Lung microvascular endothelial cell (primary cell): ENCODE results near the gene CCL4. TPM values are rescaled to one million over a fixed set of nuclear protein-coding genes. Genes with fewer than 3 reads are reported as not detected.
"Not testable (repeated sequence)": the region's sequence is repeated elsewhere in the genome, so short reads cannot be mapped to it uniquely, and the experiment has no call there.

Experiments
- DNase-seq, 2 donors: peaks; one replicate each; pipeline versions ENCODE4 v3.0.0 to v3.0.0-alpha.2; 2010; ENCODE audit warnings: low read depth in 2 of 2
- total RNA-seq: library from RNA; depleted of rRNA; stranded (reverse); fragments of >200 nt; gene quantifications from 2 replicates; pipeline ENCODE4 v1.2.1, GENCODE V29; 2014

CCL4 gene
- total RNA-seq, 1 donor from 2014 or later = not detected

DNA sequence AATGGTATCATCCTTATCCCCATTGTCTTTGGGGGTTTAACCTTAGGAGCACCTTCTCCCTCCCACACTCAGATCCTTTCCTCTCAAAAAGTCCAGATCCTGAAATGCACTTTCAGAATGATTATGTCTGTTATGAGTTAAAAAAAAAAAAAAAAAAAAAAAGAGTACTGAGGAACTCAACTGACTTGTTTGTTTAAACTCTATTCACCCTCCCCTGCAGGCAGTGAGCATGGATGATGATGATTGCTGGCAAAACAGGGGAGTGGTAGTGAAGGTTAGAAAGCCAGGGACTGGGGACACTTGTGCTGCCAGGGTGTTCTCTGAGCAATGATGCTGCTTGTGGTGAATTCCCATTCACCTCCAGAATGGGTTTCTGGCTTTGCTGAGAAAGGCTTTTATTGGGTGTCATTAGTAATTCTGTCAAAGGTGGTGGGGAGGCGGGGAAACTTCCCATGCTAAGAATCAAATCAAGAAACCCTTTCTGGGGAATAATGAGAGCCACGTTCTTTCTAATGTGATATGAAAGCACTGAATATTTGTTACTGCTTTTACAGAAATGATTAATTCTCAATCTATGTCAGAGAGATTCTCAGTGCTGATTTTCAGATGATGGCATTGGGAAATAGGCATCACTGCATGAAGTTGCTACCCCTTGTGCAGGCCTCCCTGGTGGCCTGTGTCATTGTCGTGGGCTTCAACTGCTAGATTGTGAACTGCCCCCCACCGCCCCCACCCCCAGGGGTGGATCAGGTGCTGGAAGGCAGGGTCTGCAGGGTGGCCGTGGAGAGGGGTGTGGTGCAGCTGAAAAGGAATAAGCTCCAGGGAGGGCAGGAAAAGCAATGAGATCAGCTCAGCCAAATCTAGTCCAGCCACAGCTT is 14.1 kb downstream of the CCL4 start:
- DNase-seq = no peak

DNA sequence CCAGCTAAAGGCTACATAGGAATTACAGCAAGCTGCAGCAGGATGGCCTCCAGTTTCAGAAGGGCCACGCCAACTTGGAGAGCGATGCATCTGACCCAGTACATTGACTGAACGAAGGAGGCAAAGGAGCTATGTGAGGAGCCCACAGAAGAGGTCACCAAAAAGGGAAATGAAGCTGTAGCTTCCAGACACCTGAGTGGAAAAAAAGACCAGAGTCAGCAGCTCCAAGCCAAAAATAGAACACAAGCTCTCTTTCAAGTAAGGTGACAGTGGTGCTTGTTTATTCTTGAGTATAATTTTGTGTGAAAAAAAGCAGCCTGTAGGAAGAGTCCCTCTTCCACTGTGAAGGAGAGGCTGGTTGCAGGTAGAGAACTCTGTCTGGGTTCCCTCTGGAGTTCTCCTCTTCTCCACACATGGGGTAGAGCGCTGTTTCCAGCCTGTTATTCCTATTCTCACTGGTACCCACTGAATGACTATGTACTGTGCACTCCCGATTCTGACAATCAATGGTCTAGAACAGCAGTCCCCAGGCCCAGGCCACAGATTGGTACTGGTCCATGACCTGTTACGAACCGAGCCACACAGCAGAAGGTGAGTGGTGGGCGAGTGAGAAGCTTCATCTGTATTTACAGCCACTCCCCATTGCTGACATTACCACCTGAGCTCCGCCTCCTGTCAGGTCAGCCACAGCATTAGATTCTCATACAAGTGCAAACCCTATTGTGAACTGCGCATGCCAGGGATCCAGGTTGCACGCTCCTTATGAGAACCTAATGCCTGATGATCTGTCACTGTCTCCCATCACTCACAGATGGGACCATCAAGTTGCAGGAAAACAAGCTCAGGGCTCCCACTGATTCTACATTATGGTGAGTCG is 15.1 kb downstream of the CCL4 start:
- DNase-seq = no peak

DNA sequence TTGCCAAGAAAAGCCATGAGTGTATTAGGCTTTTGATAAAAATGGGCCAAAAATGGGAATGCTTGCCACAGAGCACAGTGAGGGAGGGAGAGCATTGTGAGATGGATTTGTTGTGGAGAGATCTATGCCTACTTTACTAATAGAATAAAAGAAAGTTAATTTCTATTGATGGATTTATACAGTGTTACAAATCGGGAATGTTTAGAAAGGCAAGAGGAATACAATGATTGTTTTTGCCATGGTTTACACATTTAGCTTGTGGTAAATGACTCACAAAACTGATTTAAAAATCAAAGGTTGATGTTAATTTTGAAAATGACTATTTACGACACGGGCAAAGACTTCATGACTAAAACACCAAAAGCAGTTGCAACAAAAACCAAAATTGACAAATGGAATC is 16.6 kb downstream of the CCL4 start:
- DNase-seq = no peak

DNA sequence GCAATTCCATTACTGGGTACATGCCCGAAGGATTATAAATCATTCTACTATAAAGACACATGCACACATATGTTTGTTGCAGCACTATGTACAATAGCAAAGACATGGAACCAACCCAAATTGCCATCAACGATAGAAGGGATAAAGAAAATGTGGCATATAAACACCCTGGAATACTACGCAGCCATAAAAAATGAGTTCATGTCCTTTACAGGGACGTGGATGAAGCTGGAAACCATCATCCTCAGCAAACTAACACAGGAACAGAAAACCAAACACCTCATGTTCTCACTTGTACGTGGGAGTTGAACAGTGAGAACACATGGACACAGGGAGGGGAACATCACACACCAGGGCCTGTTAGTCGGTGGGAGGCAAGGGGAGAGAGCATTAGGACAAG is 17.5 kb downstream of the CCL4 start:
- DNase-seq = not testable (repeated sequence)

DNA sequence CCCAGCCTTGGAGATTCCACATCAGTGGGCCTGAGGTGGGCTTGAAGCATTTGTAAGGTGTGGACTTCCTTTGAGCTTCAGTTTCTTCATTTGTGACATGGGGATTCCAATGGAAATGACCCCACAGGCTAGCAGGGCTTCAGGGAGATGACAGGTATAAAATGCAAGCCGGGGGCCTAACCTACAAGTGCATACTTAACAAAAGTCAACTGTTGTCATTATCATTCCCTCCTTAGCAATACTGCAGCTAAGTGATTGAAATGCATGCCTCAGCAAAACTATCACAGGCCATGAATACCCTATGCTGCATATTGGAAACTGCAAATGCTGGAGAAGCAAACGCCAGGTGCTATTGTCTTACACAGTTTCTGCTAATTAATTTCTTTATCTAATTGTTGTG is 19.8 kb downstream of the CCL4 start:
- no peak for DNase-seq

DNA sequence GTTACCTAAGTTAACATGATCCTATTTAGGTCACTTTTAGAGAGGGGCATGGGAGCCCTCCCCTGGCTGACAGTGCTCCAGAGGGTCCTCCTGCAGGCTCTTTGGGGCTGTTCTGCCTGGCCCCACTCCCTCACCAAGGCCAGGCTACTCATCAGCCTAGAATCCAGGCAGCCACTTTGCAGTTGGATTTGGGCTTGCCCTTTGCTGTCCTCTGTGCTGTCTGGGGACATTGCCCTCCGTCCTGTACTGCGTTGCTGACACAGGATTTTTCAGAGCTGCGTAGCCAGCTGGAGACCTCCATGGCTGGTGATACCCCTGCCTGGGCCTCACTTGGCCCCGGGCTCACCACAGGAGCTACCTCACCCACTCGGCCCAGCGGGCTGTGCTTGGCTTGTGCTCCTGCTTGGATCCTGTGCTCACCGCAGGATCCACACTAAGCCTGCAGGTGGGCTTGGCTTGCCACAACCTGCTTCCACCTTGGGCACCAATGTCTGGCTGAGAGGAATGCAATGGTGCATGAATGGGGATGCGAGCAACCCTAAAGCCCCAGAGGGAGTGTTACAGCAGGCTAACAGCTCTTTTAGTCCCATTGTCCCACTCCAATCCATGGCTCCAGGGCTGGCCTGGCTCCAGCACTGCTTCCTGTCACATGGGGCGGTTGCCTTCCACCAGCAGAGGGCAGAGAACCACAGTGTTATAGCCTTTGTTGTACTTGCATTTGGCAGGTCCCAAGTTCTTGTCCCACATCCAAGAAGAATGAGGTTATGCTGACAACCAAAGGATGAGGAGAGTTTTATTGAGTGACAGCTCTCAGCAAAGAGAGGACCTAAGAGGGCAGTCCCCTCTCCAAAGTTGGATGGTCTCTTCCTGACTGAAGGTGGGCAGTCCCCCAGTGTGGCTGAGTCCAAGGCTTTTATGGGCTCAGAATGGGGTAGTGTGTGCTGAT is 21.5 kb downstream of the CCL4 start:
- DNase-seq = peak in 1 of 2 donors; percentile 5

DNA sequence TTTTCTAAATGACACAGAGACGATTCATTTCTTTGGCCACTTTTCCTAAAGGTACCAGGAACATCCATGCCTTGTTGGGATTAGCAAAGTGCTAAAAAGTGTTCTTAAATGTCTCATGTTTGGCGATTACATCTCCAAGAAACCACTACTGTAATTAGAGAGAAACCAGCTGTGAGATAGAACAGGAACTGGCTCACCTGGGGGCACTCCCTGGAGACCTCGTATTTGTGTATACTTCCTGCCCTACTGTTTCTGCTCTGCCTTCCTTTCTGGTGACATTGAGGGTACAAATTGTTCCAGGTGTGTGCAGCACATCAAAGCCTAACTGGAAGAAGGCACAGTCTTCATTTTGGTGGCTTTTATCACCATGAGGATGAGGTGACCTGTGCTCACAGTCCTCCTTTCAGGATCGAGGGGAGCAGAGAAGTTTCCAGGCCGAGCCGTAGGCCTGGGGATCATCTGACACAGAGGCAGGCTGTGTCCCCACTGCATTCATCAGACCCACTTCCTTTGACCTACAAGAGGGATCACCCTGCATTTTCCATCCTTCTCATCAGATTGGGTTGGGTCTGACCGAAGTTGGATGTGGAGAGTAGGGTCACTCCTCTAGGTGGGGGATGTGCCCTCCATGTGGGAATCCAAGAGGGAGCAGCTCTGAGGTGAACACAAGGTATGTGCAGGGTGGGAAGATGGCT is 23.7 kb downstream of the CCL4 start:
- DNase-seq = no peak

DNA sequence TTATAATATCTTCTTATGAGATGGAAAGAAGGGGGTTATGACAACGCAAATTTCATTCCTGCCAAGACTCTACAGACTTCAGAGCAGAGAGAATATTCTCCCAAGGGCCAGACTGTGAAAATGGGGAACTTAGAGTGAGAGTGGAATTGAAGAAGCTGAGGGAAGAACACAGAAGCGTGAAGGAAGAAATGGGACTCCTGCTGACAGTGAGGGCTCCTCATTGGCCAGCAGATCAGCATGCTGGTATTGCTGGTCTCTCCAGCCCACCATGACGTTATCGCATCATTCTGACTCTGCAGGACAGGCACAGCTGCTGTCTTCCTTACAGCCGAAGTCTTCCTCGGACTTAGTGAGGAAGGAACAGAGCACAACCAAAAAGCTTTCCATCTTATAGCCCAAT is 24.3 kb downstream of the CCL4 start:
- DNase-seq = no peak

DNA sequence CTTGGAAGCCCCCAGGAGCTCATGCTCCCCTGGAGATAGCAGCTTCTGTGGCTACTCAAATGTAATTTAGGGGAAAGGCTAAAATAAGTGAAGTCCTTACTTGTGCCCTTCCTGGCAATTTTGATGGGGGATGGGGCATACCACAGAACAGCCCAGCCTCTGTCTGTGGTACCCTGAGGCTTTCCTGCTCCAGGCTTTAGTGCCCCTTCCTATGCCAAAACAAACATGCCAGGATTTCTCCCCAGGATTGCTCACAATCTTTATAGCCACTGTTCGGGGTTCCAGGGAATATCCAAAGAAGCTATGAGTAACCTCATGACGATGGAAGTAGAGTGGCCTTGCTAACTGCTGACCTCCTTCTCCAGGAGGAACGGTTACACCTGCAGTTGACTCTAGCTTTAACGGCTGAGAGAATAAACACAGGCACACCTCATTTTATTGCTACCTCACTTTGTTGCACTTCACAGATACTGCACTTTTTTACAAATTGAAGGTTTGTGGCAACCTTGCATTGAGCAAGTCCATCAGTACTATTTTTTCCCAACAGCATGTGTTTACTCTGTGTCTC is 24.9 kb downstream of the CCL4 start:
- DNase-seq = no peak

DNA sequence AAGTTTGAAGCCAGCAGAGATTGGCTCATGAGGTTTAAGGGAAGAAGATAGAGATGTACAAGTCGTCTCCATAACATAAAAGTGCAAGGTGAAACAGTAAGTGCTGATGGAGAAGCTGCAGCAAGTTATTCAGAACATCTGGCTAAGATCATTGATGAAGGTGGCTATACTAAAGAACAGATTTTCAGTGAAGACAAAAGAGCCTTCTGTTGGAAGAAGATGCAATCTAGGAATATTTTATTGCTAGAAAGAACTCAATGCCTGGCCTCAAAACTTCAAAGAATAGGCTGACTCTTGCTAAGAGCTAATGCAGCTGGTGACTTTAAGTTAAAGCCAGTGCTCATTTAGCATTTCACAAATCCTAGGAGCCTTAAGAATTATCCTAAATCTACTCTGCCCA is 26.0 kb downstream of the CCL4 start:
- DNase-seq = no peak

DNA sequence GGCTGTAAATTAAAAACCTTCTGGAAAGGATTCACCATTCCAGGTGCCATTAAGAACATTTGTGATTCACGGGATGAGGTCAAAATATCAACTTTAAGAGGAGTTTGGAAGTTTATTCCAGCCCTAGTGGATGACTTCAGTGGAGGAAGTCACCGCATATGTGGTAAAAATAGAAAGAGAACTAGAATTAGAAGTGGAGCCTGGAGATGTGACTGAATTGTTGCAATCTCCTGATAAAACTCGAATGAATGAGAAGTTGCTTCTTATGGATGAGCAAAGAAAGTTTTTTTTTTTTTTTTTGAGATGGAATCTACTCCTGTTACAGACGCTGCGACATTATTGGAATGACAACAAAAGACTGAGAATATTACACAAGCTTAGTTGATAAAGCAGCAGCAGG is 26.7 kb downstream of the CCL4 start:
- no peak for DNase-seq

DNA sequence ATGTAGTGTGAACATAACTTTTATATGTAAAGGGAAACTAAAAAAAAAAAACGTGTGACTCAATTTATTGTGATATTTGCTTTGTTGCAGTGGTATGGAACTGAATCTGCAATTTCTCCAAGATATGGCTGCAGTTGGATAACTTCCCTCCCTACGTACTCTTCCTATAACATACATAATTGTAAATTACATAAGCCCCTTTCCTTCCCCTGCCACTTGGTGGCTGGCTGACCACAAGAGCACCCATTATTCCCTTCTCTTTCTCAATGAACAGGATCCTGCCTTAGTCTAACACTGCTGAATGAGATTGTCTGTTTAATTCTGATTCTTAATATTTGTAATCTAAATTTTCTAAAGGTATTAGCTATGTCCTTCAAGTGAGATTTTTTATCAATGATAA is 27.8 kb downstream of the CCL4 start:
- DNase-seq = no peak

DNA sequence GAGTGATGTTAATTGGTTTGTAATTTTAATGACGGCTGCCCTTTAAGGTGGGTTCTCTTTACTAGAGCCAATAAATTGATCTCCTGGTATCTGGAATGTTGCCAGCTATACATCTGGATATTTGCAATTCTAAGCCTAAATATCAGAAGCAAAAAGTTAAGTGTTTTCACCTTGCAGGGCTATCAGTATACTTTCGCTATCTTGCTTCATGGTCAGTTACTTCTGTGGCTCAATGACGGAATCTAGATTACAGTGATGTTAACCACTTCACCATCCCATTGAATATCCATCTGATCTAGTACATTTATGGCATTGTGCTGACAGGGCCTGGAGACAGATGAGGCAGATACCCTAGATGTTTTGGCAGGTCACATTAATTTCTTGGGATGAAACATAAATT is 28.3 kb downstream of the CCL4 start:
- DNase-seq = no peak

DNA sequence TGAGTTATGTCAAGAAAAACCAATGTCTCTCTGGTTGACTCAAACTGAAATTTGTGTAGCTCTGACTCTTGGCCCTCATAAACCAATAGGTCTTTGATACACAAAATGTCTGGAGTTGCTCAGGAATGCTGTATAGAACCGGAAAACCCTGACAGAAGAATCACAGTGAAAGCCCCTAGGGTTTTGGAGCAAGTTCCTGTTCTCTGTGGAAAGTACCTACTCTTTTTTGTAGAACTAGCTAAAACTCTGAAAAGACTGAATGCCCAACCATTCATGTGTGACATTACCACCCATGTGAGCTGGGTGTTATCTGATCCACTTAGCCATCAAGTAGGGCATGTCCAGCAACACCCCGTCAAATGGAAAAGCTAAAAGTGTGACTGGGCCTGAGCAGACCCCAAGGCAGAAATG is 28.8 kb downstream of the CCL4 start:
- DNase-seq = no peak

DNA sequence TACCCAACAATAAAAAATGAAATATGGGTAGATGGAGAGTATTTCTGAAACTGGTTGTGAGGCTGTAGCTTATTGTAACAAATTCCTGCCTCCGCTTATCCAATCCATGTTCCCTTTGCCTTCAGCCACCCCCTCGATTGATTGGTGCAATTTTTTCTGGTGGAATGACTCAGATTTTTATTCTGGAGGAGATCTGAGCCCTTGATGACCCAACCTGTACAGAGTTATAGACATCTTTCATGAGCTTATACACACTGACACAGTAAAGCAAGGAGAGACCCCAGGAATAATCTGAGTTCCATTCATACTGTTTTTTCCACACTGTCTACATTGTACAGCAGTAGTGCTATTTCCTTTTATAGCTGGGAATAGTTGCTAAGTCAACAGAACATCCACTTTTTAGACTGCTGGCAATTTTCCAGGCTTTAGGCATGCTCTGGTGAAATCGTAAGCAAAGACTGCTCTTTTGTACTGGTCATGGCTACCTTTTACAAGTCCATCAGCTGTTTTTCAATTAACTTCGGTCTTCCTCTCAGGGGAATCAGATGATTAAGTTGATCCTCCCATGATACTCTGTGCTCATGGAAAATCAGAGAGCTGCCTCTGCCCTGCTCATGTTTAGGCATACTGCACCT is 30.1 kb downstream of the CCL4 start:
- peak in 1 of 2 donors; percentile 83 for DNase-seq

DNA sequence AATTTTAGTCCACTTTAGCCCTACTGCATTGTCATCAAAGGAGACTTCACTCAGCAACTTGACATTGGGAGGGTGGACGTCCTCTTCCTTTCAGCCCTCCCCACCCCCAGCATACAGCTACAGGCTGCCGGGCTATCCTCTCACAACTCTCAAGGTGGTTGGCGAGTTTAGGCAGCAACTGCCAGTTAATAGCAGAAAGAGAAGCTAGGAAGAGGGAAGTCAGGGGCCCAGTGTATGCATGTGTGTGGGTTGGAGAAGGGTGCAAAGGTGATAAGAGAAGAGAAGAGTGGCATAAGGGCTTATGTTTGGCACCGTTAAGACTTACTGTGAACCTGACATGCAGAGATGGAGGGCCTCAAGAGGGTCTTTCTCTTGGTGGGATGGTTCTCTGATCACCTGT is 31.8 kb downstream of the CCL4 start:
- no peak for DNase-seq

DNA sequence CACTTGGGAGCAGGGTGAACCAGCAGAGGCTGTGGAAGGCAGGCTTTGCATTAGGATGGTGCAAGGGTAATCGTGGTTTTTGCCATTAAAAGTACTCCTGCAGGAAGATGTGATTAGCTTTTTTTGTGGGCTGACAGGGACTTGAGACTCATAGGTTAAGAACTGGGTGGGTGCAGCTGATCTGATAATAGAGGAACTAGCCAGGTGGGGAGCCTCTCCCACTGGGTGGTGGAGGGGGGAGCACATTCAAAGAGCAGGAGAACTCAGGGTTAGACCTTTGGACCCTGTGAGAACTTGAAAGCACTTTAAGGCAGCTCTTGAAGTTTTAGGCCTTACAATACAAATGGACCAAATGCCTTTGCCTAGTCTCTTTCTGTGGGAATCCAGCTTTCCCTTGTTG is 32.4 kb downstream of the CCL4 start:
- no peak for DNase-seq

DNA sequence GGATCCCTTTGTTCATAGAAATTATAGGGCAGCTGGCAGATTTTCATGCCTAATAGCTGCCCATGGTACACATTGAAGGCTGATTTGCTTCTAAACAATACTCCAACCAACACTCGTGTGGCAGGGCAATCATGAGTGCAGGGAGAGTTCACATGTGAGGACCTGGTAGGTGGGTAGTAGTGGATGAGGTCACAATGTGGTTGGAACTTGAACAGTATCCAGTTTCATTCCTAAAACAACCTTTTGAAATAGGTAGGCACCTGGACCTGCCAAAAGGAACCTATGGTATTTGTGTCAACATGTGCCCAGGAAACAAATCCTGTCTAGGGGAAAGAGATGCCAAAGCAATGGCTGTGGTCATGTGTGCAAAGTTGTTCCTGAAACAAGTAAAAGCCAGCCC is 32.8 kb downstream of the CCL4 start:
- no peak for DNase-seq

DNA sequence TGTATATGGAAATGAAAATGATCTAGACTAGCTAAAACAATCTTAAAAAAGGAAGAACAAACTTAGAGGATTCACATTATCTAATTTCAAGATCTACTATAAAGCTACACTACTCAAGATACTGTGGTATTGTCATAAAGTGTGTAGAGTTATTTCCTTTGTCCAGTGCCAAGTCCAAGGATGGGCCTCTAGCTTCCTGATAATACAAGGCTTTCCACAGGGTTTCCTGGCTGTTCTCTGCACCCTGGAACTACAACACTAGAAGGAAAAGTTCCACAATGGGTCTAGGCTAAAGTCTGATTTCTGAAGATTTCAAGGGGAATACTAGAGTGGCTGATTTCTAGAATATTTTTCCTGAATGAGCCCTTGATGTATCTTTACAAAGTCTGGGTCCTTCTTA is 38.6 kb downstream of the CCL4 start:
- DNase-seq = no peak

DNA sequence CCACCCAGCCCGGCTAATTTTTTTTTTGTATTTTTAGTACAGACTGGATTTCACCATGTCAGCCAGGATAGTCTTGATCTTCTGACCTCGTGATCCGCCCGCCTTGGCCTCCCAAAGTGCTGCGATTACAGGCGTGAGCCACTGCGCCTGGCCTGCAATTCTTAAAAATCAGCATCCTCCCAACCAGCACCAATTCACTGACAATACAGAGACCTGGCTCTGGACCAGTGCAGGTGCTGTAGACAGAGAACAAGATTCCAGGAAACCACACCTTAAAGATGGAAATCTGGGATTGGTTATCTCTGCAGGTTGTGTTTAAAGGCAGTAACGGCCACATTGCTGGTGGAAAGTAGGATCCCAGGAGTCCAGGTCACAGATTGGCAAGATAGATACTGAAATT is 39.2 kb downstream of the CCL4 start:
- no peak for DNase-seq
